Panc1 (cell line): ENCODE results near the gene SMIM35.

ENCODE experiments used
- CTCF ChIP-seq: fragments of 450-650 bp; IDR thresholded peaks from 2 replicates; pipeline ENCODE4 v1.5.1; 2017; ENCODE audit warnings: mild to moderate bottlenecking
- REST ChIP-seq, 2 experiments: IDR thresholded peaks; 2 replicates each; pipeline ENCODE4 v1.6.1; 2011 to 2012; ENCODE audit warnings: low read depth in 2 of 2, control low read depth in 1 of 2, low read length in 1 of 2, mild to moderate bottlenecking in 1 of 2, moderate library complexity in 1 of 2; ENCODE audit not compliant: insufficient read depth in 1 of 2

GRCh38 chr11:118109231-118109630 lies 22.5 kb upstream of the SMIM35 start:
- TF ChIP-seq CTCF (no peak), REST (IDR thresholded peaks at IDR 0.05; ENCODE audit: insufficient read depth in 1 of 2, low read depth in 2 of 2, low read length in 1 of 2) (no peak)
